GM23248 (cell line): ENCODE data around the gene TXNDC17.

Experiments
- EZH2 ChIP-seq: fragments of 200-600 bp; sonication (generic); IDR thresholded peaks from 2 replicates; pipeline ENCODE4 v1.6.1; 2018; ENCODE audit warnings: antibody characterized with exemption, mild to moderate bottlenecking; ENCODE audit not compliant: insufficient read depth, poor library complexity, severe bottlenecking
- EZH2phosphoT487 ChIP-seq: fragments of 200-600 bp; sonication (generic); IDR thresholded peaks from 2 replicates; pipeline ENCODE4 v1.6.1; 2018; ENCODE audit warnings: antibody characterized with exemption, moderate library complexity, mild to moderate bottlenecking, low read depth; ENCODE audit not compliant: insufficient read depth

- TF ChIP-seq EZH2phosphoT487 (no peak), EZH2 (no peak)
These were observed 8.3 kb upstream of the TXNDC17 start for GRCh38 chr17:6632530-6632929.
